ENCODE measurements around the gene KRTAP2-1. TPM values are rescaled to one million over a fixed set of nuclear protein-coding genes. Genes with fewer than 3 reads are reported as not detected.

The KRTAP2-1 gene
- total and polyA plus RNA-seq, 2 donors (not counting 1 experiment from before 2014, with no cell fraction given): not detected

GRCh38 chr17:41071606-41072360 lies 24.7 kb upstream of the KRTAP2-1 start:
- Histone ChIP-seq H3K4me3 (replicated peaks in 1 of 4; ENCODE audit: control extremely low read depth in 1 of 4, insufficient read depth in 1 of 4, low read depth in 3 of 4, low read length in 4 of 4) (no peak overlapping the region), H3K79me2 (ENCODE audit: control insufficient read depth, insufficient read depth, low read length) (no peaks in the 10 kb centered on the region), H4K20me1 (ENCODE audit: control insufficient read depth, extremely low read depth, insufficient read depth, low read length) (no peaks in the 10 kb centered on the region), H3K9ac (ENCODE audit: insufficient read depth, low read length) (no peak overlapping the region), H2AFZ (ENCODE audit: low read length) (no peak overlapping the region), H3K4me1 (ENCODE audit: control insufficient read depth, extremely low read depth, insufficient read depth, low read length) (peaks cover 5% of the 10 kb centered on the region), H3K36me3 (ENCODE audit: control insufficient read depth, insufficient read depth, low read length) (no peaks in the 10 kb centered on the region), H3K4me2 (ENCODE audit: extremely low read depth, insufficient read depth, low read length) (no peak overlapping the region), H3K27me3 (ENCODE audit: control insufficient read depth, insufficient read depth, low read length) (no peaks in the 10 kb centered on the region), H3K27ac (ENCODE audit: insufficient read depth, low read length) (no peak overlapping the region), H3K9me3 (ENCODE audit: control insufficient read depth, insufficient read depth, low read depth, low read length) (no peaks in the 10 kb centered on the region)
- TF ChIP-seq, protein P1, sequence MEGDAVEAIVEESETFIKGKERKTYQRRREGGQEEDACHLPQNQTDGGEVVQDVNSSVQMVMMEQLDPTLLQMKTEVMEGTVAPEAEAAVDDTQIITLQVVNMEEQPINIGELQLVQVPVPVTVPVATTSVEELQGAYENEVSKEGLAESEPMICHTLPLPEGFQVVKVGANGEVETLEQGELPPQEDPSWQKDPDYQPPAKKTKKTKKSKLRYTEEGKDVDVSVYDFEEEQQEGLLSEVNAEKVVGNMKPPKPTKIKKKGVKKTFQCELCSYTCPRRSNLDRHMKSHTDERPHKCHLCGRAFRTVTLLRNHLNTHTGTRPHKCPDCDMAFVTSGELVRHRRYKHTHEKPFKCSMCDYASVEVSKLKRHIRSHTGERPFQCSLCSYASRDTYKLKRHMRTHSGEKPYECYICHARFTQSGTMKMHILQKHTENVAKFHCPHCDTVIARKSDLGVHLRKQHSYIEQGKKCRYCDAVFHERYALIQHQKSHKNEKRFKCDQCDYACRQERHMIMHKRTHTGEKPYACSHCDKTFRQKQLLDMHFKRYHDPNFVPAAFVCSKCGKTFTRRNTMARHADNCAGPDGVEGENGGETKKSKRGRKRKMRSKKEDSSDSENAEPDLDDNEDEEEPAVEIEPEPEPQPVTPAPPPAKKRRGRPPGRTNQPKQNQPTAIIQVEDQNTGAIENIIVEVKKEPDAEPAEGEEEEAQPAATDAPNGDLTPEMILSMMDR (conservative IDR thresholded peaks at IDR 0.05 in 1 of 2, IDR thresholded peaks at IDR 0.05 in 1 of 2; ENCODE audit: low read depth in 1 of 2, low read length in 2 of 2): no peak
- TF ChIP-seq EZH2 (IDR thresholded peaks at IDR 0.05; ENCODE audit: low read length, missing control alignments): no peak
- no peak for DNase-seq (ENCODE audit: low read depth in 2 of 2)

GRCh38 chr17:41069031-41069430 lies 21.9 kb upstream of the KRTAP2-1 start:
- Histone ChIP-seq H3K9ac (ENCODE audit: insufficient read depth, low read length) (no peak overlapping the region), H3K9me3 (ENCODE audit: control insufficient read depth, insufficient read depth, low read depth, low read length) (no peaks in the 10 kb centered on the region), H3K36me3 (ENCODE audit: control insufficient read depth, insufficient read depth, low read length) (no peaks in the 10 kb centered on the region), H2AFZ (ENCODE audit: low read length) (no peak overlapping the region), H3K4me2 (ENCODE audit: extremely low read depth, insufficient read depth, low read length) (no peak overlapping the region), H3K4me3 (replicated peaks in 1 of 4; ENCODE audit: control extremely low read depth in 1 of 4, insufficient read depth in 1 of 4, low read depth in 3 of 4, low read length in 4 of 4) (no peak overlapping the region), H3K27me3 (ENCODE audit: control insufficient read depth, insufficient read depth, low read length) (no peaks in the 10 kb centered on the region), H3K27ac (ENCODE audit: insufficient read depth, low read length) (no peak overlapping the region), H3K79me2 (ENCODE audit: control insufficient read depth, insufficient read depth, low read length) (no peaks in the 10 kb centered on the region), H4K20me1 (ENCODE audit: control insufficient read depth, extremely low read depth, insufficient read depth, low read length) (no peaks in the 10 kb centered on the region), H3K4me1 (ENCODE audit: control insufficient read depth, extremely low read depth, insufficient read depth, low read length) (peaks cover 12% of the 10 kb centered on the region)
- no peak for DNase-seq (ENCODE audit: low read depth in 2 of 2)
- no peak for TF ChIP-seq EZH2 (IDR thresholded peaks at IDR 0.05; ENCODE audit: low read length, missing control alignments)
- TF ChIP-seq, protein P1 (conservative IDR thresholded peaks at IDR 0.05 in 1 of 2, IDR thresholded peaks at IDR 0.05 in 1 of 2; ENCODE audit: low read depth in 1 of 2, low read length in 2 of 2): no peak

GRCh38 chr17:41067281-41067680 lies 20.2 kb upstream of the KRTAP2-1 start:
- no peak for DNase-seq (ENCODE audit: low read depth in 2 of 2)
- no peak overlapping the region for H3K9ac ChIP-seq (ENCODE audit: insufficient read depth, low read length)
- no peak for TF ChIP-seq EZH2 (IDR thresholded peaks at IDR 0.05; ENCODE audit: low read length, missing control alignments)
- TF ChIP-seq, protein P1 (conservative IDR thresholded peaks at IDR 0.05 in 1 of 2, IDR thresholded peaks at IDR 0.05 in 1 of 2; ENCODE audit: low read depth in 1 of 2, low read length in 2 of 2): no peak
- H3K79me2 ChIP-seq (ENCODE audit: control insufficient read depth, insufficient read depth, low read length): no peaks in the 10 kb centered on the region
- H3K27me3 ChIP-seq (ENCODE audit: control insufficient read depth, insufficient read depth, low read length): no peaks in the 10 kb centered on the region
- H3K27ac ChIP-seq (ENCODE audit: insufficient read depth, low read length): no peak overlapping the region
- no peaks in the 10 kb centered on the region for H3K36me3 ChIP-seq (ENCODE audit: control insufficient read depth, insufficient read depth, low read length)
- no peak overlapping the region for H3K4me3 ChIP-seq (replicated peaks in 1 of 4; ENCODE audit: control extremely low read depth in 1 of 4, insufficient read depth in 1 of 4, low read depth in 3 of 4, low read length in 4 of 4)
- H3K4me1 ChIP-seq (ENCODE audit: control insufficient read depth, extremely low read depth, insufficient read depth, low read length): peaks cover 17% of the 10 kb centered on the region
- no peaks in the 10 kb centered on the region for H3K9me3 ChIP-seq (ENCODE audit: control insufficient read depth, insufficient read depth, low read depth, low read length)
- no peak overlapping the region for H3K4me2 ChIP-seq (ENCODE audit: extremely low read depth, insufficient read depth, low read length)
- no peak overlapping the region for H2AFZ ChIP-seq (ENCODE audit: low read length)
- H4K20me1 ChIP-seq (ENCODE audit: control insufficient read depth, extremely low read depth, insufficient read depth, low read length): no peaks in the 10 kb centered on the region
